HL-60/S4 (cell line): ENCODE data around the gene KLHL6.
"Not testable (repeated sequence)": the region's sequence is repeated elsewhere in the genome, so short reads cannot be mapped to it uniquely, and the experiment has no call there.

Source experiments
- in situ Hi-C: fragments of 300-500 bp; cut with MboI; formaldehyde crosslinking; loops from 2 replicates; pipeline ENCODE4 v1.14.3; 2022; ENCODE audit warnings: low sequenced_read_pairs

Gene KLHL6

DNA sequence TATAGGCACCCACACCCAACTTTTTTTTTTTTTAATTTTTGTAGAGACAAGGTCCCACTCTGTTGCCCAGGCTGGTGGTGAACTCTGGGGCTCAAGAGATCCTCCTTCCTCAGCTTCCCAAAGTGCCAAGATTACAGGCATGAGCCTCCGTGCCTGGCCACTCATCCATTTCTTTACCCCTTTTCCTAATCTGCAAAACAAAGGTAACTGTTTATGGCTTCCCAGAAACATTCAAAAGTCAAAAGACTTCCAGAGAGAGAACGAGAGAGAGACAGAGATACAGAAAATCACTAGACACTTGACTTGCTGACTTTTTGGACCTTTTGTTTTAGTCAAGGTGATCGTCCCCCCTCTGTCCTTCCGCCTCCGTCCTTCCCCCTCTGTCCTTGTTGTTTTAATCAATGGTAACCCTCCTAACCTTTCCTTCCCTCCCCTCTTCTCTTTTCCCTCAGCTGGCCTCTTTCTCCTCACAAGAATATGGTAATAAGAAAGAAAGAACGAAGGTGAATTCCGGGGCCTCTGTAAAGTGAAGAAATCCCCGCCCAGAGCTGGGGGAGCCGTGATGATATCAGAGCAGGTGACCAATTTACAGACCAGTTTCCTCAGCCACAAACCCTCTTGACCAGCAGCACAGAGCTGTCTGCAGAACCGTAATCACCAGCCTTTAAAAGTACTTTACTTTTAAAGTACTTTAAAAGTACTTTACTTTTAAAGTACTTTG is 21.9 kb downstream of the KLHL6 start:
- in situ Hi-C loops: no loop called here

DNA sequence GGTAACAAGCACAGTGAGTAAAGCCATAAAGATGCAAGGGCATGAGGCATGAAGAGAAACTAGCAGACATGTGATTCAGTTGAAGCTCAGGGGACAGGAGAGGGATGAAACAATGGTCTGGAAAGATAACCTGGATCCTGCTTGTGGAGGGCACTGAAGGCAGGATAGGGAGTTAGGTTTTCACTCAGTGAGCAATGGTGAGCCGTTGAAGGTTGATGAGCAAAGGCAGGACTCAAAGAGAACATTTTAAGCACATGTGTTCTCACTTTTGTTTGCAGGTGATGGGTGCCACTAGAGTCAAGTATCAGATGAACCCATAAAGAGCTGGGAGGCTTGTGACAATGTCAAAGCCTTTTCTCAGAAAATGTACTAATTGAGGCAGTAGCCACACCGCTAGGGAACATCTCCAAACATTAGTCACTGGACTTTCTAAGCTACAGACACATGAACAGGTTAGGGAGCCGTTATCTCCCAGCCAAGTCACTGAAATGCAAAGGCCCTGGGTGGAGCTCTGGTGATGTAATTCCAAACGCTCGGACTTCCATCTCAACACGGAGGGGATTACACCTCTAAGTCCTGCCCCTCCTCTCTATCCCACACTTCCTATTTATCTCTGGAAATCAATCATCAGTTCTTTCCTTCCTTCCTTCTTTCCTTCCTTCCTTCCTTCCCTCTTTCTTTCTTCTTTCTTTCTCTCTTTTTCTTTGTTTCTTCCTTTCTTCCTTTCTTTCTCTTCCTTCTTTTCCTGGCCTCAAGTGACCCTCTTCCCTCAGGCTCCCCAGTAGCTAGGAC is 22.7 kb downstream of the KLHL6 start:
- in situ Hi-C loops: no loop called here

DNA sequence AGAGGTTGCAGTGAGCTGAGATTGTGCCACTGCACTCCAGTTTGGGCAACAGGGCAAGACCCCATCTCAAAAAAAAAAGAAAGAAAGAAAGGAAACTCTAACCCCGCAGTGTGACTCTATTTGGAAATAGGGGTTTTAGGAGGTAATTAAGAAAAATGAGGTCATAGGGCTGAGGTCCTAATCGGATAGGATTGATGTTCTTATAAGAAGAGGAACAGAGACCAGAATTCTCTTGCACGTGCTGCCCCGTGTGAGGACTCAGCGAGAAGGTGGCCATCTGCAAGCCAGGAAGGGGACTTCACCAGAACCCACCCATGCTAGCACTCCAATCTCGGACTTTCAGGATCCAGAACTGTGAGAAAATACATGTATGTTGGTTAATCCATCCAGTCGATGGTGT is 25.8 kb downstream of the KLHL6 start:
- in situ Hi-C loops: no loop called here

DNA sequence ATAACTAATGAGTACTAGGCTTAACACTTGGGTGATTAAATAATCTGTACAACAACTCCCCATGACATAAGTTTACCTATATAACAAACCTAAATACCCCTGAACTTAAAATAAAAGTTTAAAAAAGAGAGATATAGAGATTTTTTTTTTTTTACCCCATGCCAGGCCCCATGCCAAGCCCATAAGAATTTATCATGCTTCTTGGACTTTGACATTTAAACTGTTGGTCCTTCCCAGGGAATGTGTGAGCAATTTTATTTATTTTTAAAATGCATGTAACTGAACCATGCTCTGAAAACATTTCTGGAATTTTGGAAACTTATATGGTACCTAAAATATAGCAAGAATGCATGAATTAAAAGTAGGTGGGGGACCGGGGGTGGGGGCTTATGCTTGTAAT is 26.3 kb downstream of the KLHL6 start:
- in situ Hi-C loops: no loop called here

DNA sequence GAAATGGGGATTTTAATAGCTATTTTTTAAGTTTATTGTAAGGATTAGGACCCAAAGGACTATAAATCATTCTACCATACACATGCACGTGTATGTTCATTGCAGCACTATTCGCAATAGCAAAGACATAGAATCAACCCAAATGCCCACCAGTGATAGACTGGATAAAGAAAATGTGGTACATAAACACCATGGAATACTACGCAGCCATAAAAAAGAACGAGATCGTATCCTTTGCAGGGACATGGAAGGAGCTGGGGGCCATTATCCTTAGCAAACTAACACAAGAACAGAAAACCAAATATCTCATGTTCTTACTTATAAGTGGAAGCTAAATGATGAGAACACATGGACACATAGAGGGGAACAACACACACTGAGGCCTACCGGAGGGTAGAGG is 26.7 kb downstream of the KLHL6 start:
- in situ Hi-C loops: not testable (repeated sequence)

DNA sequence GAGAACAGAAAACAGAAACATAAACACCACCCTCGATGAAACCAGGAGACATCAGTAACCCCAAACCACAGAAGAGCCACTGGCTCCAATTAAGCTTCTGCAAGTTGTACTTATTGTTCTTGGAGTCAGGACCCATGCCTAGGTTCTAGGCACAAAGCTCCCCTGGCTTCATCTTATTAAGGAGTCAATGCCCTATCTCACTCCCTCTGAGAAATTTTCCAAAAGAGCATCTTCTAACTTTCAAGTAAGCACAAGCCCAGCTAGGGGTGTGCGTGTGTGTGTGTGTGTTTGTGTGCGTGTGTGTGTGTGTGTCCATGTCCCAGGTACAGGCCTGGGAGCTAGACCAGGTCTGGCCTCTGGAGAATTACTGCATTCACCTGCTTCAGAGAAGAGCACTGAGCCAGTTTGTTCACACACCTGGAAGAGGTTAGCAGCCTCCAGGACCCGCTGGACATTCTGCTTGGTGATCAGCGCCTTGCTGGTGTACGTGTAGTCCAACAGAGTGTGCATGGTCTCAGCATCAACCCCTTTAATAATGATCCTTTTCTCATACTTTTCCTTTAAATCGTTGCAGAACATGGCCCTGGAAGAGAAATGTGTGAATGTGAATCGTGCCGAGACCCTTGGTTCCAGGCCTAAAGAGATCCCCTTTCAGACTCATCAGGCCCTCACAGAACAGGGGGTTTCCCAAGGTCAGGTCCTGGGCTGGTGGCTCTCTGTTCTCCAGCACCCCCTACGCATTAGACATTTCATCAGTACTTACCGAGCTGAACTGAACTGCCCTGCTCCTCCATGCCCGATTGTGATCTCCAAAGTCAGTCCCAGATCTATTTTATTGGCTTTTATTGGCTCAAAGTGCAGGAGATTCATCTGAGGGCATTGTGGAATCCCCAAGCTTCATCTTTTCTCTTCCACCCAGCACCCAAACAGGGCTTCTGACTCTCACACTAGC is 27.8 kb downstream of the KLHL6 start:
- in situ Hi-C loops: no loop called here

DNA sequence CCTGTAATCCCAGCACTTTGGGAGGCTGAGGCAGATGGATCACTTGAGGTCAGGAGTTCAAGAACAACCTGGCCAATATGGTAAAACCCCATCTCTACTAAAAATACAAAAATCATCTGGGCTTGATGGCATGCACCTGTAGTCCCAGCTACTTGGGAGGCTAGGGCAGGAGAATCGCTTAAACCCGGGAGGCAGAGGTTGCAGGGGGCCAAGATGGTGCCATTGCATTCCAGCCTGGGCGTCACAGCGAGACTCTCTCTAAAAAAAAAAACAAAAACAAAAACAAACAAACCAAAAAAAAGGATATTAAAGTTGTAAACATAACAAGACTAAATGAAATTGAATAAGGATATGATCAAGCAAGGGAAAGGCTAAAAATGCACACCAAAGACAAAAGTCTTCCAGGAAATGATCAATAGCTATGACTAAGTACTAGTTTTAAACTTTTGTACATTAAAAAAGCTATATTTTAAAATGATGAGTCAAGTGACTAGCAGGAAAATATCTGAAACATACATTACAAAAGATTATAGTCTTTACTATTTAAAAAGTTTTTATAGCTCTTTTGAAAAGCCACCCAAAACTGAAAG is 28.6 kb downstream of the KLHL6 start:
- in situ Hi-C loops: no loop called here

DNA sequence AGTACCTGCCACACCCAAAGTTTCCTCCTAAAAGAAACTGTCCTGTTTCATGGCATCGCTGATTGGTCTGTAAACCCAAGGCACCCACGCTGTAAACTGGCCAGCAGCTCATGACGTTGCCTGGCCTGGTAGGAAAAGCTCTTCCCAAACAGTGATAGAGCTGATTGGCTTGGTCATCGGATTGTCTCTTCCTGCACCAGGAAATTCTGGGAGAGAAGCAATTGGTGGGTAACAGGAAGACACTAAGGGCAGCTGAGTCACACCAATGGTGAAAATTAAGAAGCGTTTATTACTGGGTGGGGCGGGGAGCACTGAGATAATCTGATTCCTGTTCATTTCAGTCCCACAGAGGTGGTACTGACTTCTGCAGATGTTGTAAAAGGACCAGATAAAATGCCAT is 31.0 kb downstream of the KLHL6 start:
- in situ Hi-C loops: no loop called here

DNA sequence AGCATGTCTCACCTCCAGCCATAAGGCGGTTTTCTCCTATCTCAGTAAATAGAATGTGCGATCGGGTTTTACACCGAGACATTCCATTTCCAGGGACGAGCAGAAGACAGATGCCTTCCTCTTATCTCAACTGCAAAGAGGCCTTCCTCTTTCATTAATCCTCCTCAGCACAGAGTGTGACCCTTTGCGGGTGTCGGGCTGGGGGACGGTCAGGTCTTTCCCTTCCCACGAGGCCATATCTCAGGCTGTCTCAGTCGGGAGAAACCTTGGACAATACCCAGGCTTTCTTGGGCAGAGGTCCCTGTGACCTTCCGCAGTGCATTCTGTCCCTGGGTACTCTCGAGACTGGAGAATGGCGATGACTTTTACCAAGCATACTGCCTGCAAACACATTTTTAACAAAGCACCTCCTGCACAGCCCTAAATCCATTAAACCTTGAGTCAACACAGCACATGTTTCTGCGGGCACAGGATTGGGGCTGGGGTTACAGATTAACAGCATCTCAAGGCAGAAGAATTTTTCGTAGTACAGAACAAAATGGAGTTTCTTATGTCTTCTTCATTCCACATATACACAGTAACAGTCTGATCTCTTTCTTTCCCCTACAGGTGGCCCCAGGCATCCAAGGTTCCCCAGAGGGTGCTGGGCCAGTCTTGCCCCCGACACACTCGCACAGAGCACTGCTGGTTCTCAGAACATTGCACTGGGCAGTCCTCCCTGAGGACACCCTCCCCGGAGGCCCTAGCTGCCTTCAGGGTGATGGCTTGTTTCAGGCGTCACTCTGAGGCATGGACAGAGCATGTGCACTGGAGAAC is 34.6 kb downstream of the KLHL6 start:
- in situ Hi-C loops: not testable (repeated sequence)

DNA sequence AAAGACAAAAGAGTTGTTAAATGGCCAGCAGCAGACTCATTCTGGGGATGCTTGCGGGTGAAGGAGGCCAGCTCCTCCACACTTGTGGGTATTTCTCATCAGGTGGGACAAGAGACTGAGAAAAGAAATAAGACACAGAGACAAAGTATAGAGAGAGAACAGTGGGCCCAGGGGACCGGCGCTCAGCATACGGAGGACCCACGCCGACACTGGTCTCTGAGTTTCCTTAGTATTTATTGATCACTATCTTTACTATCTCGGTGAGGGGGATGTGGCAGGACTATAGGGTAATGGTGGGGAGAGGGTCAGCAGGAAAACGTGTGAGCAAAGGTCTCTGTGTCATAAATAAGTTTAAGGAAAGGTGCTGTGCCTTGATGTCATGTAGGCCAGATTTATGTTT is 35.2 kb downstream of the KLHL6 start:
- in situ Hi-C loops: not testable (repeated sequence)

DNA sequence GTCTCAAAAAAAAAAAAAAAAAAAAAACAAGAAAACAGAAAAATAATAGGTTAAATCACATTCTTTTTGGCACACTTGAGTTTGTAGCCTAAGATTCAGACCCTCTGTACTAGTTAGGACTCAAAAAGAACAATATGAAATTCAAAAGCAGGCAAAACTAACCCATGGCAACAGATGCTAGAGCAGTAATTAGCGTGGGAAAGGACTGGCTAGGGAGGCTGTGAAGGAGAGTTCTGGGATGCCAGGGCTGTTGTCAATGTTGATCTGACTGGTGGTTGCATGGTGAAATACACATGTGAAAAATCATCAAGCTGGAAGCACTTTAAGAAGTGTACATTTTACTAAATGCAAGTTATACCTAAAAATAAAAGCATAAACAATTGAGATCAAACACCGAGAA is 35.6 kb downstream of the KLHL6 start:
- in situ Hi-C loops: no loop called here

DNA sequence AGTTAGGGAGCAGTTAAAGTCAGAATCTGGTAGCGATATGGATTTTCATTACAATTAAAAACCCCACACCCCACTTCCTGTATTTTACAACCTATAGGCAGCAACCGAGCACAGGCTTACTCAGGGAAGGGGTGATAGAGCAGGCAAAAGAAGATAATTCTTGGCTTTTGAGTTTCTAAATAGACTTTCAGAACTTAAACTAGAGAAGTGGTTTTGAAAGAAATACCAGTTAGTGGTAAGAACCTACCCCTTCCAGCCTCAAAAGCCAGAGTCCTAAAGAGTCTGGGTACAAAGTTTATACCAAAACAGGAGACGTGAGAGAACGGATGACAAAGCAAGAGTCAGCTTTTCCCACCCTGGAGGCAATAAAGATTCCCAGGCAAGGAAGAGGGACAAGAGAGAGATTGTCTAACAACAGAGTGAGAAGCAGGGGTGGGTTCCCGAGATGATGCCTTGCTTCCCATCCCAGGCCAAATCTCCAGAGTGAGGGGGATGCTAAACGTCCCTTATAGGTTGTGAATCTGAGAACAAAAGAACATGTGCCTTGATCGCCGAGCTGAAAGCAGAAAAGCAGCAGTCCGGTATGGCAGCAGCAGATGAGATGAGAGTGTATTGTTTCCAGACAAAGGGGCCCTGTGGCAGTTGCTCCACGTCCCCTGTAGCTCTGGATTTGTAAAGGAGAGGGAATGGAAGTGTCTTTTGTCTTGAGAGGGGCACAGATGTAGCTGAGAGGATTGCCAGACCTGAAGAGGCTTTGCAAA is 36.8 kb downstream of the KLHL6 start:
- in situ Hi-C loops: no loop called here

DNA sequence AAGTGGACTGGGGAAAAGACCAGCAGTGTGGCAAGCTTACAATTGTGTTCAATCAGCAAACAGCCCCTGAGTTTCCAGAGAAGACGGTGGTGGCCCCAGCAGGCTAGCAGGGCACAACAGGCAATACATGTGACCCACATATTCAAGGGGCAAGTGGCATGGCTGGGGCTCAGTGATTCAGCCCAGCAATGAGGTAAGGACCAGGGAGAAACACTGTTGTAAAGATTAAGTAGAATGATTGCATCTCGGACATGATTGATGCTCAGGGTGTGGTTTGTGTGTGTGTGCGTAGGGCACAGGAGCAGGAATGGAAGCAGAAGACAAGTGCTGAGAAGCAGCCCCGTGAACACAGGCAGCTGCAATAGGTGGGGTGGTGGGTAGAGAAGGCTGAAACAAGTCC is 37.9 kb downstream of the KLHL6 start:
- in situ Hi-C loops: no loop called here

DNA sequence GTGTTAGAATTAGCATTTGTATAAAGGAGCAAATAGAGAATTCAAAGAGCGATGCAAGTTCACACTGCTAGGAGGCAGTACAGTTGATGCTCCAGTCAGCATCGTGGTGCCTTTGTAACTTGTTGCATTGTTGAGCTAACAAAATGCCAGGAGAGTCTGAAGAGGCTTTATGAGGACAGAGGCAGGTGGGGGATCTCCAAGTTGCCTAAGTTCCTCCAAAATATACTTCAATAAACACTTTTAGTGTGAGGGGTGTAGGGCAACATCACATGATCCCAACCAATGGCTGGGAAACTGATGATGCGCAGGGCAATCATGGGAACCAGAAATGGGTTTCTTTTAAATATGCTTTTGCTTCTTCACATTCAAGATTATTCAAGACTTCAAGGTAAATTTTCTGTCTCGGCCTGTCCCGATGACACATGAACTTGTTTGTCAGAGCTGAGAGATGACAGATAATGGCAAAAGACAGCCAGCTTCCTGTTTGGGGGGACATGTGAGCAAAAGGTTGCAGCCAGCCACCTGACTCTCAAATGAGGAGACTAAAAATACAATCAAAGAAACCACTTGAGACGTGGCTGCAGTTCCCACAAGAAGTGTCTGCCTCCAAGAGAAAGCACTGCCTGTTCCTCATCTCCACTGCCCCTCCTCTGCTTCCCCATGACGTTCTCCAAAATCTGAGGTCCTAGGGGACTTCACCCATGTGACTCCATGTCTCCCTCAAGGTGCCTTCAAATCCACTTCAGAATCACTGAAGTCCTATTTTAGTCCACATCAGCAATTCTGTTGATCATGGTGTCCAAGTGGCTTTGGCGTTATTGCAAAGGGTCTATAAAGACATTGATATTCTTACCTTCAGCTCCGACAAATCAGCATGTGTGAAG is 39.3 kb downstream of the KLHL6 start:
- in situ Hi-C loops: no loop called here

DNA sequence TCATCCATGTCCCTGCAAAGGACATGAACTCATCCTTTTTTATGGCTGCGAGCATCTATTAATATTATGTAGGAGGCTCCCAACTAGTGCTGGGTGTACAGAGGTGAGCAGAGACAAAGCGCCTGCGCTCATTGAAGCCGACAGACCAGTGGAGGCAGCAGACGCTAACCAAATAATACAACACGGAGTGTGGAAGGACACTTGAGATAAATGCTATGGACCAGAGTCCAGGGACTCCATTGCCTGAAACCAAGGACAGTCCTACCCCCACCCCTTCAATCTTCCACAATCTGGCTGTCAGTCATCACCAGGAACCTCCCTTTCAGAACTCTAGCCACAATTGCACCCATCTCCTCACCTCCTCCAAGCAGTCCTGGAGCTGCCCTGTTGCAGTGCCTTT is 41.5 kb downstream of the KLHL6 start:
- in situ Hi-C loops: no loop called here

DNA sequence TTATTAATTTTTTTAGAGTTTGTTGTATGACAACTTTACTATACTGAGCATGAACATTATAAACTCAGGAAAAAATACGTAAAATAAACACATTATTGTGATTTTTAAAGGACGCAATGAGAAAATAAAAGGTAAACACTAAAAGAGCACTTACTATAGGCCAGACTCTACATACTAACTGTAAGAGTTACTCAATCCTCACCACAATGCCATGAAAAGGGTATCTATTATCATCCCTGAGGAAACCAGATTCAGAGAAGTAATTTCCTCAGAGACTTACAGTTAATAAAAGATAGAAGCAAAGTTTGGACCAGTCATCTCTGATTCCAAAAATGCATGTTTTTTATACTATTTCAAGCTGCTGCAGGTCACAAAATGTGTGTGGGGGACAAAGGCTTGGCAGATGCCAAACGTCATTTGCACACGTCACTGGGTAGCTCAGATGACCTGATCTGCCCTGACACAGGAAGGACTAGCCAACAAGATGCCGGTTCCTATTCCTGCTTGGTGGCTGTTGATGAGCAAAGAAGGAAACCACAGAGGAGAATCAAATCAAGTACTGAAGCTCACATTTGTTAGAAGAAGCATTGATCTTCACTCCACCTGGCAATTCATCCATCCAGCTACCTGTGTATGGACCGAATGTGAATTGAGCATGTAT is 42.3 kb downstream of the KLHL6 start:
- in situ Hi-C loops: no loop called here

DNA sequence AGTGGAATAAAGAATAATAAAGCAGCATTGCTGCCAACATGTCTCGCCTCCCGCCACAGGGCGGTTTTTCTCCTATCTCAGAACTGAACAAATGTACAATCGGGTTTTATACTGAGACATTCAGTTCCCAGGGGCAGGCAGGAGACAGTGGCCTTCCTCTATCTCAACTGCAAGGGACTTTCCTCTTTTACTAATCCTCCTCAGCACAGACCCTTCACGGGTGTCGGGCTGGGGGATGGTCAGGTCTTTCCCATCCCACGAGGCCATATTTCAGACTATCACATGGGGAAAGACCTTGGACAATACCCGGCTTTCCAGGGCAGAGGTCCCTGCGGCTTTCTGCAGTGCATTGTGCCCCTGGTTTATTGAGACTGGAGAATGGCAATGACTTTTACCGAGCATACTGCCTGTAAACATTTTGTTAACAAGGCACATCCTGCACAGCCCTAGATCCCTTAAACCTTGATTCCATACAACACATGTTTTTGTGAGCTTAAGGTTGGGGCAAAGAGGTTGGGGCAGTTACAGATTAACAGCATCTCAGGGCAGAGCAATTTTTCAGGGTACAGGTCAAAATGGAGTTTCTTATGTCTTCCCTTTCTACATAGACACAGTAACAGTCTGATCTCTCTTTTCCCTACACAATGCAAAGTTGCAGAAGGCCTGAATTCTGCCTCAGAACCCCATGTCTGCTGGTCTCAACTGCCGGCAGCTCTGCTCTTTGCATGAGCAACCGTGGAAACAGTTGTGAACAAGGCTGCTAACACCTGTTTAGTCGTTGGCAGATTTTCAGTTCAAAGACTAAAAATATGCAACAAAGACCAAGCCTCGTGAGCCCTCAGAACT is 44.0 kb downstream of the KLHL6 start:
- in situ Hi-C loops: not testable (repeated sequence)
